HL-60 (cell line): ENCODE measurements around the gene MAP4K4.

Experiments
- DNase-seq, 2 experiments: peaks; one replicate each; pipeline ENCODE4 v3.0.0-alpha.2; 2010 to 2020; ENCODE audit warnings: low read depth in 1 of 2, low spot score in 1 of 2
- H3K27ac ChIP-seq: fragments of 250-450 bp; sonication (Bioruptor Pico); replicated peaks from 2 replicates; pipeline ENCODE4 v1.5.1; 2020; ENCODE audit warnings: mild to moderate bottlenecking, moderate library complexity
- H3K27me3 ChIP-seq: fragments of 250-450 bp; sonication (Bioruptor Pico); 2 replicates; pipeline ENCODE4 v1.5.1; 2021; ENCODE audit warnings: mild to moderate bottlenecking, moderate library complexity; ENCODE audit not compliant: insufficient read depth, poor library complexity, severe bottlenecking
- H3K4me3 ChIP-seq: replicated peaks from 2 replicates; pipeline ENCODE4 v1.5.1; 2011; ENCODE audit warnings: mild to moderate bottlenecking, control low read depth, low read length; ENCODE audit not compliant: insufficient read depth
- GABPA ChIP-seq: IDR thresholded peaks from 2 replicates; pipeline ENCODE4 v1.6.1; 2012; ENCODE audit warnings: low read depth
- POLR2AphosphoS5 ChIP-seq: IDR thresholded peaks from 2 replicates; pipeline ENCODE4 v1.6.1; 2012; ENCODE audit warnings: low read depth
- REST ChIP-seq: IDR thresholded peaks from 2 replicates; pipeline ENCODE4 v1.6.1; 2012; ENCODE audit warnings: low read depth; ENCODE audit not compliant: insufficient replicate concordance
- SPI1 ChIP-seq: IDR thresholded peaks from 2 replicates; pipeline ENCODE4 v1.6.1; 2012; ENCODE audit warnings: low read depth, mild to moderate bottlenecking, borderline replicate concordance
- TF ChIP-seq, protein P1 (sequence below): IDR thresholded peaks from one replicate; pipeline ENCODE4 v1.5.1; 2011; ENCODE audit warnings: low read length, control low read depth, inconsistent platforms; ENCODE audit not compliant: insufficient read depth

MAP4K4 gene

GRCh38 chr2:101735166-101735533 lies 37.6 kb downstream of the MAP4K4 start:
- TF ChIP-seq REST (no peak), SPI1 (no peak), POLR2AphosphoS5 (no peak), GABPA (no peak)
- TF ChIP-seq, protein P1, sequence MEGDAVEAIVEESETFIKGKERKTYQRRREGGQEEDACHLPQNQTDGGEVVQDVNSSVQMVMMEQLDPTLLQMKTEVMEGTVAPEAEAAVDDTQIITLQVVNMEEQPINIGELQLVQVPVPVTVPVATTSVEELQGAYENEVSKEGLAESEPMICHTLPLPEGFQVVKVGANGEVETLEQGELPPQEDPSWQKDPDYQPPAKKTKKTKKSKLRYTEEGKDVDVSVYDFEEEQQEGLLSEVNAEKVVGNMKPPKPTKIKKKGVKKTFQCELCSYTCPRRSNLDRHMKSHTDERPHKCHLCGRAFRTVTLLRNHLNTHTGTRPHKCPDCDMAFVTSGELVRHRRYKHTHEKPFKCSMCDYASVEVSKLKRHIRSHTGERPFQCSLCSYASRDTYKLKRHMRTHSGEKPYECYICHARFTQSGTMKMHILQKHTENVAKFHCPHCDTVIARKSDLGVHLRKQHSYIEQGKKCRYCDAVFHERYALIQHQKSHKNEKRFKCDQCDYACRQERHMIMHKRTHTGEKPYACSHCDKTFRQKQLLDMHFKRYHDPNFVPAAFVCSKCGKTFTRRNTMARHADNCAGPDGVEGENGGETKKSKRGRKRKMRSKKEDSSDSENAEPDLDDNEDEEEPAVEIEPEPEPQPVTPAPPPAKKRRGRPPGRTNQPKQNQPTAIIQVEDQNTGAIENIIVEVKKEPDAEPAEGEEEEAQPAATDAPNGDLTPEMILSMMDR: no peak
- no peak overlapping the region for H3K4me3 ChIP-seq

DNA sequence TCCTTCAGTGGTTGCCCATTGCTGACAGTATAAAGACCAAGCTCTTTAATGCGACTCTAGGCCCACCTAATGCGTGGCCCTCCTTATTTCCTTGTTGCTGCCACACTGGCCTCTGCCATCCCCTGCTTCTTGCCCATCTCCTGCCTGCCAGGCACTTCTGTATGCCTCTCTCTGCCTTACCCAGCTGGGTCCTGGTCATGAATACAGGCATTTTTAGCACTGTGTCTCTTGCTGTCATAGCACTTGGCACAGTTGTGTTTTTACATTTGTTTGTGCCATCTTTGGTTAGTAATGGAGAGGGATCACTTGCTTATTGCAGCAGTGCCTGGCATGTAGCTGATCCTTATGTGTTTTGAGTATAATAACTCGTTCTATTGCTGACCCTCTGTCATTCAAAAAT lies 38.7 kb downstream of the MAP4K4 start:
- TF ChIP-seq POLR2AphosphoS5 (no peak), SPI1 (no peak), REST (no peak), GABPA (no peak)
- TF ChIP-seq, protein P1: no peak
- H3K27ac ChIP-seq: no peak overlapping the region
- DNase-seq: no peak
- H3K4me3 ChIP-seq: no peak overlapping the region
- H3K27me3 ChIP-seq: no peaks in the 10 kb centered on the region

More at GRCh38 chr2:101735166-101735533, 37.6 kb downstream of the MAP4K4 start:
- Histone ChIP-seq H3K27me3 (no peaks in the 10 kb centered on the region), H3K27ac (no peak overlapping the region)
- DNase-seq: no peak

DNA sequence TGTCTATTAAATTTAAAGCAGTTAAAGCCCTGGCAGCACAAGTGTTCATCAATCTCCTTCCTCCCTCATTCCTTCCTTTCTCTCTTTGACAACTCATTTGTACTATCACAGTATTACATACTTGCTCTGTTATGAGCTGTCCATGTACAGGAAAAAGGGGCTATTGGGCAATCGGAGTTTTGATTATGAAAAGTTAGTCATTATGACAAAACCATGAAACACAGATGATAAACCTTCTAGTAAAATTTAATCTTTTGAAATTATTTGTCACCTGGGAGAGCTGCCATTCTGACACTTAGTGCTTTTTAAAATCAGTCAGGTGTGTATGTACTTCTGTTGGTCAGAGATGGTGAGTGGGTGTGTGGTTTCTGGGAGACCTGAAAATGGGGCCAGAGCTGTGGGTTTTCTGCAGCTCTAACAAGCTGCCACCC lies 39.4 kb downstream of the MAP4K4 start:
- peak in 1 of 2 experiments; percentile 65 for DNase-seq
- no peaks in the 10 kb centered on the region for H3K27me3 ChIP-seq
- H3K27ac ChIP-seq: no peak overlapping the region
- TF ChIP-seq SPI1: no peak
- TF ChIP-seq GABPA: no peak
- H3K4me3 ChIP-seq: no peak overlapping the region

- no peak overlapping the region for H3K4me3 ChIP-seq
- H3K27ac ChIP-seq: no peak overlapping the region
- no peaks in the 10 kb centered on the region for H3K27me3 ChIP-seq
- DNase-seq: no peak
- no peak for TF ChIP-seq SPI1
- TF ChIP-seq, protein P1: no peak
- no peak for TF ChIP-seq GABPA
- TF ChIP-seq POLR2AphosphoS5: no peak
- no peak for TF ChIP-seq REST
These were observed 40.2 kb downstream of the MAP4K4 start for GRCh38 chr2:101737478-101738255.
